ENCODE results near the gene UBE2D2. TPM values are rescaled to one million over a fixed set of nuclear protein-coding genes. Genes with fewer than 3 reads are reported as not detected.
"Not testable (repeated sequence)": the region's sequence is repeated elsewhere in the genome, so short reads cannot be mapped to it uniquely, and the experiment has no call there.

The UBE2D2 gene
- polyA plus RNA-seq, 2 of the 4 experiments (the other 2 are of a cell fraction), result 74.8 to 115 TPM

DNA sequence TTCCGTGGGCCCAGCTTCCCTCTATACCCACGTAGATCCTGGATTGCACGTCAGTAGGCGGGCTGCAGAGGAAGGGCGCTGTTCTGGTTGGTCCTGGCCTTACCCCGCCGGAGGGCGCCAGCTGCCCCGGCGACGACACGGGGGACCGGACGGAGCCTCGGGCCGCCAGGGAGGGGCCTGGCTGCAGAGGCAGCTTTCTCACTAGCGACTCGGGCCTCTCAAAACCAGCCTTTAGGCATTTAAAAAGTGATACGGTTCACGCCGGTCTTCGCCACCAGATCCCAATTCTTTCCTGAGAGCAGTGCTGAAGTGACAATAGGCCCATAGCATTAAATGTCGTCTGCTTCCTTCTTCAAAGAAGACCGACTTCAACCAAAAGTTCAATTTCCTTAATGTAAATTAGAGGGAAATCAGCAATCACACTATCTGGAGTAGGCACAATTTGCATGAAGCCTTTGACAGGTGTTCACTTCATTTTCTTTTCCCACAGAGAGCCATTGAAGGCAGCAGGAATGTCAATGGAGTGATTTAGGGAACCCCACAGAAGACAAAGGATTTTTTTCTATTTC, 17.6 kb upstream of the UBE2D2 start:
- no peak overlapping the region for H3K4me3 ChIP-seq
- CTCF ChIA-PET, result interaction anchor here (0.8 to 1.6 kb wide), 2 partner anchors 8 to 84 kb away, joined by 3 to 6 read pairs; no protein-coding TSS in a partner anchor
- no peaks in the 10 kb centered on the region for H3K9me3 ChIP-seq
- 75% methylated on average over 15 of the region's 24 CpGs for WGBS (ENCODE audit: missing lambda C conversion rate)
- no peaks in the 10 kb centered on the region for H3K4me1 ChIP-seq
- ATAC-seq, result peak in 1 of 2 experiments; percentile 69; a peak in 3 of 6 replicates
- FAIRE-seq, result no peak
- no peak overlapping the region for H3K4me2 ChIP-seq
- DNase-seq (ENCODE audit: low read depth in 1 of 2, low spot score in 1 of 2), result no peak
- POLR2A ChIA-PET, result no interaction called here
- no peak overlapping the region for H3K27ac ChIP-seq
- TF ChIP-seq CHD2 (IDR thresholded peaks at IDR 0.05; ENCODE audit: low read length, partially characterized antibody), result no peak
- TF ChIP-seq, protein P1, sequence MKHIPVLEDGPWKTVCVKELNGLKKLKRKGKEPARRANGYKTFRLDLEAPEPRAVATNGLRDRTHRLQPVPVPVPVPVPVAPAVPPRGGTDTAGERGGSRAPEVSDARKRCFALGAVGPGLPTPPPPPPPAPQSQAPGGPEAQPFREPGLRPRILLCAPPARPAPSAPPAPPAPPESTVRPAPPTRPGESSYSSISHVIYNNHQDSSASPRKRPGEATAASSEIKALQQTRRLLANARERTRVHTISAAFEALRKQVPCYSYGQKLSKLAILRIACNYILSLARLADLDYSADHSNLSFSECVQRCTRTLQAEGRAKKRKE (CRISPR knock-in tag; IDR thresholded peaks at IDR 0.05; ENCODE audit: low read depth), result no peak
- TF ChIP-seq FOSL2 (IDR thresholded peaks at IDR 0.05), result no peak
- no peak for TF ChIP-seq FOSL2 (CRISPR knock-in tag; IDR thresholded peaks at IDR 0.05)
- no peak for TF ChIP-seq HDAC2 (IDR thresholded peaks at IDR 0.05)
- TF ChIP-seq POLR2A (IDR thresholded peaks at IDR 0.05; ENCODE audit: low read length), result no peak
- TF ChIP-seq JUNB (IDR thresholded peaks at IDR 0.05), result no peak
- no peak for TF ChIP-seq ZSCAN20 (CRISPR knock-in tag; IDR thresholded peaks at IDR 0.05)
- no peak for TF ChIP-seq ESRRA (IDR thresholded peaks at IDR 0.05; ENCODE audit: borderline replicate concordance, low read length)

DNA sequence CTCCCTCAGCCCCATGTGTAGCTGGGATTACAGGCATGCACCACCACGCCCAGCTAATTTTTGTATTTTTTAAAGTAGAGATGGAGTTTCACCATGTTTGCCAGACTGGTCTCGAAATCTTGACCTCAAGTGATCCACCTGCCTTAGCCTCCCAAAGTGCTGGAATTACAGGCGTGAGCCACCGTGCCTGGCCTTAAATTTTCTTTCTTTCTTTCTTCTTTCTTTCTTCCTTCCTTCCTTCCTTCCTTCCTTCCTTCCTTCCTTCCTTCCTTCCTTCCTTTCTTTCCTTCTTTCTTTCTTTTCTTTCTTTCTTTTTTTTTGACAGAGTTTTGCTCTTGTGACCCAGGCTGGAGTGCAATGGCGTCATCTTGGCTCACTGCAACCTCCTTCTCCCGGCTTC, 14.5 kb upstream of the UBE2D2 start:
- FAIRE-seq; H3K4me3 ChIP-seq; H3K4me1 ChIP-seq; H3K4me2 ChIP-seq; DNase-seq (ENCODE audit: low read depth in 1 of 2, low spot score in 1 of 2); H3K27ac ChIP-seq; ATAC-seq; H3K9me3 ChIP-seq; POLR2A ChIA-PET: not testable (repeated sequence)
- CTCF ChIA-PET, result interaction anchor here (0.6 kb wide), 1 partner anchor 29 kb away, joined by 3 read pairs; no protein-coding TSS in a partner anchor
- WGBS (ENCODE audit: missing lambda C conversion rate), result 81% methylated on average over 6 of the region's 6 CpGs

DNA sequence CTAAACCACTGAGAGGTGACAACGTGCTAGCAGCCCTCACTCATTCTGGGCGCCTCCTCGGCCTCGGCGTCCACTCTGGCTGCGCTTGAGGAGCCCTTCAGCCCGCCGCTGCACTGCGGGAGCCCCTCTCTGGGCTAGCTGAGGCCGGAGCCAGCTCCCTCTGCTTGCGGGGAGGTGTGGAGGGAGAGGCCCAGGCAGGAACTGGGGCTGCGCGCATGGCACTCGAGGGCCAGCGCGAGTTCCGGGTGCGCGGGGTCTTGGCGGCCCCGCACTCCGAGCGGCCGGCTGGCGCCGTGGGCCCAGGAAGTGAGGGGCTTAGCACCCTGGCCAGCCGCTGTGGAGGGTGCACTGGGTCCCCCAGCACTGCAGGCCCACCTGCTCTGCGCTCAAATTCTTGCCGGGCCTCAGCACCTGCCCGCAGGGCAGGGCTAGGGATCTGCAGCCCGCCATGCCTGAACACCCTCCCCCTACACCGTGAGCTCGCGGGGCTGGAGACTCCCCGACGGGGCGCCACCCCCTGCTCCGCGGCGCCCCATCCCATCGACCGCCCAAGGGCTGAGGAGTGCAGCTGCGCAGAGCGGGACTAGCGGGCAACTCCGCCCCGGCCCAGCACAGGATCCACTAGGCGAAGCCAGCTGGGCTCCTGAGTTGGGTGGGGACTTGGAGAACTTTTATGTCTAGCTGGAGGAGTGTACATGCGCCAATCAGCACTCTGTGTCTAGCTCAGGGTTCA, 11.8 kb upstream of the UBE2D2 start:
- FAIRE-seq, result no peak
- TF ChIP-seq RCOR1 (IDR thresholded peaks at IDR 0.05; ENCODE audit: low read depth, low read length) (no peak), KDM5A (IDR thresholded peaks at IDR 0.05) (no peak), CHD4 (IDR thresholded peaks at IDR 0.05; ENCODE audit: borderline replicate concordance) (no peak)
- TF ChIP-seq, protein P2, sequence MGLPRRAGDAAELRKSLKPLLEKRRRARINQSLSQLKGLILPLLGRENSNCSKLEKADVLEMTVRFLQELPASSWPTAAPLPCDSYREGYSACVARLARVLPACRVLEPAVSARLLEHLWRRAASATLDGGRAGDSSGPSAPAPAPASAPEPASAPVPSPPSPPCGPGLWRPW (IDR thresholded peaks at IDR 0.05), result no peak
- TF ChIP-seq, protein P1 (CRISPR knock-in tag; IDR thresholded peaks at IDR 0.05; ENCODE audit: low read depth), result no peak
- 89% methylated on average over 16 of the region's 49 CpGs for WGBS (ENCODE audit: missing lambda C conversion rate)
- no peak for DNase-seq (ENCODE audit: low read depth in 1 of 2, low spot score in 1 of 2)
- no peak overlapping the region for H3K4me2 ChIP-seq
- no peaks in the 10 kb centered on the region for H3K4me1 ChIP-seq
- H3K27ac ChIP-seq, result no peak overlapping the region
- no peak overlapping the region for H3K4me3 ChIP-seq
- peak; percentile 36 to 54; a peak in 3 of 6 replicates for ATAC-seq
- no peaks in the 10 kb centered on the region for H3K9me3 ChIP-seq
- CTCF ChIA-PET, result interaction anchor here (0.7 to 3.5 kb wide), 4 partner anchors 11 to 216 kb away, joined by 3 to 17 read pairs (median 4); partner anchors contain the start of gene UBE2D2
- POLR2A ChIA-PET, result no interaction called here

DNA sequence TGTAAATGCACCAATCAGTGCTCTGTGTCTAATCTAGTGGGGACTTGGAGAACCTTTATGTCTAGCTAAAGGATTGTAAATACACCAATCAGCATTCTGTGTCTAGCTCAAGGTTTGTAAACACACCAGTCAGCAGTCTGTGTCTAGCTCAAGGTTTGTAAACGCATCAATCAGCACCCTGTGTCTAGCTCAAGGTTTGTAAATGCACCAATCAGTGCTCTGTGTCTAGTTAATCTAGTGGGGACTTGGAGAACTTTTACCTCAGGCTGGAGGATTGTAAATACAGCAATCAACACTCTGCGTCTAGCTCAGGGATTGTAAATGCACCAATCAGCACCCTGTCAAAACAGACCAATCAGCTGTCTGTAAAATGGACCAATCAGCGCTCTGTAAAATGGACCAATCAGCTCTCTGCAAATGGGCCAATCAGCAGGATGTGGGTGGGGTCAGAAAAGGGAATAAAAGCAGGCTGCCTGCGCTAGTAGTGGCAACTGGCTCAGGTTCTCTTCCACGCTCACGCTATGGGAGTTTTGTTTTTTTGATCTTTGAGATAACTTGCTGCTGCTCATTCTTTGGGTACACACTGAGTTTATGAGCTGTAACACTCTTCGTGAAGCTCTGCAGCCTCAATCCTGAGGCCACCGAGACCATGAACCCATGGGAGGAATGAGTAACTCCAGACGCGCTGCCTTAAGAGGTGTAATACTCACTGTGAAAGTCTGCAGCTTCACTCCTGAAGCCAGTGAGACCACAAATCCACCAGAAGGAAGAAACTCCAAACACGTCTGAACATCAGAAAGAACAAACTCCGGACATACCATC, 10.9 kb upstream of the UBE2D2 start:
- not testable (repeated sequence) for H3K9me3 ChIP-seq, H3K4me2 ChIP-seq, FAIRE-seq, H3K4me1 ChIP-seq, H3K4me3 ChIP-seq, H3K27ac ChIP-seq
- ATAC-seq (peak in 1 of 2 experiments; percentile 23; a peak in 3 of 6 replicates), DNase-seq (ENCODE audit: low read depth in 1 of 2, low spot score in 1 of 2) (peak in 1 of 2 experiments; percentile 41)
- 76% methylated on average over 12 of the region's 12 CpGs for WGBS (ENCODE audit: missing lambda C conversion rate)
- ChIA-PET CTCF (interaction anchor here (1.2 to 3.5 kb wide), 3 partner anchors 10 to 216 kb away, joined by 3 to 17 read pairs (median 4); partner anchors contain the start of gene UBE2D2), POLR2A (interaction anchor here (2.7 kb wide), 1 partner anchor 11 kb away, joined by 16 read pairs; the partner anchor contains the start of gene UBE2D2)
- TF ChIP-seq MAFK (IDR thresholded peaks at IDR 0.05; ENCODE audit: partially characterized antibody), result peak; percentile 48
